ENCODE data around the gene UGGT1. TPM values are rescaled to one million over a fixed set of nuclear protein-coding genes. Genes with fewer than 3 reads are reported as not detected.

UGGT1 gene
- total and polyA plus RNA-seq, 10 donors, result 4.0 to 64.6 (median 48.1) TPM

DNA sequence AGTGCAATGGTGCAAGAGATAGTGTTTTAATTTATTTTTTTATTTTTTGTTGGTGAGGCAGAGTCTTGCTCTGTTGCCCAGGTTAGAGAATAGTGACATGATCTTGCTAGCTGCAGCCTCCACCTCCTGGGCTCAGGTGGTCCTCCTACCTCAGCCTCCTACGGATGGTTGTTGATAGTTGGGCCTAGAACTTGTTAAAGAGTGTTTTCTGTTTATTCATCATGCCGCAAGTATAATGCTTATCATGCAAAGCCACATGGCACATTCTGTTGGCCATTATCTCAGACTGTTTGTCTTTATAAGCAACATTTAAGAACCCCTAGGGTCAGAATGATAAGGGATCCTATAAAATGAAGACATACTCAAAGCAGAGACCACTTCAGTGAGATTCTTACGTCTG is 1.7 kb downstream of the UGGT1 start:
- Histone ChIP-seq H3K4me3 (no peak overlapping the region), H3K27me3 (replicated peaks in 1 of 7) (no peaks in the 10 kb centered on the region), H3K4me1 (peaks cover 15 to 60% (median 50%) of the 10 kb centered on the region in 6 donors), H3K9me3 (no peaks in the 10 kb centered on the region), H3K27ac (no peak overlapping the region), H3K36me3 (peaks cover 0 to 27% (median 8%) of the 10 kb centered on the region in 6 donors)
- intact Hi-C loops (cut with DNase I; ENCODE audit: low total_unique reads), result loop anchor here (5.0 kb wide), 1 partner anchor 65 kb away; the partner anchor contains the start of gene SAP130
- DNase-seq, result no peak
- TF ChIP-seq, protein P1, sequence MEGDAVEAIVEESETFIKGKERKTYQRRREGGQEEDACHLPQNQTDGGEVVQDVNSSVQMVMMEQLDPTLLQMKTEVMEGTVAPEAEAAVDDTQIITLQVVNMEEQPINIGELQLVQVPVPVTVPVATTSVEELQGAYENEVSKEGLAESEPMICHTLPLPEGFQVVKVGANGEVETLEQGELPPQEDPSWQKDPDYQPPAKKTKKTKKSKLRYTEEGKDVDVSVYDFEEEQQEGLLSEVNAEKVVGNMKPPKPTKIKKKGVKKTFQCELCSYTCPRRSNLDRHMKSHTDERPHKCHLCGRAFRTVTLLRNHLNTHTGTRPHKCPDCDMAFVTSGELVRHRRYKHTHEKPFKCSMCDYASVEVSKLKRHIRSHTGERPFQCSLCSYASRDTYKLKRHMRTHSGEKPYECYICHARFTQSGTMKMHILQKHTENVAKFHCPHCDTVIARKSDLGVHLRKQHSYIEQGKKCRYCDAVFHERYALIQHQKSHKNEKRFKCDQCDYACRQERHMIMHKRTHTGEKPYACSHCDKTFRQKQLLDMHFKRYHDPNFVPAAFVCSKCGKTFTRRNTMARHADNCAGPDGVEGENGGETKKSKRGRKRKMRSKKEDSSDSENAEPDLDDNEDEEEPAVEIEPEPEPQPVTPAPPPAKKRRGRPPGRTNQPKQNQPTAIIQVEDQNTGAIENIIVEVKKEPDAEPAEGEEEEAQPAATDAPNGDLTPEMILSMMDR (IDR thresholded peaks at IDR 0.05 in 8 of 11, conservative IDR thresholded peaks at IDR 0.05 in 3 of 11), result no peak
- TF ChIP-seq POLR2A (IDR thresholded peaks at IDR 0.05) (no peak), POLR2AphosphoS5 (IDR thresholded peaks at IDR 0.05) (no peak)
- WGBS, 5 donors, result 58 to 89% (median 77%) methylated on average over 3 of the region's 3 CpGs

DNA sequence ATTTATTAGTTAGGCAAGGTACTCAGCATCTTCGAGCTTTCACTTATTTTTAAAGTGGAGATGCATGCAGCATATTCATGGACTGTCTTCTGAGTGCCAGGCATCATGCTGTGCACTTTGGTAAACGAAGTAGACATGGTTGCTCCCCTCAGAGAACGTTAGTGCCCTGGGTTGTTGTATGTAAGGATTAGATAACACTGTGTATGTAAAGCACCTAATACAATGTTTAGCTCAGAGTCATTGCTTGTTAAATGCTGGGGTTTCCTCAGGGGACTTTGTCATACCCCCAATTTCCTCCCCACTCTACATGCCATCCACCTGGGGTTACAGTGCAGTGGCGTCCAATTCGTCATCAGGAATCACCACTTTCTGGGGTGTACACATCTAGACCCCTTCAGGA is 2.8 kb downstream of the UGGT1 start:
- Histone ChIP-seq H3K4me1 (peaks cover 15 to 60% (median 50%) of the 10 kb centered on the region in 6 donors), H3K27me3 (replicated peaks in 1 of 7) (no peaks in the 10 kb centered on the region), H3K36me3 (peaks cover 4 to 38% (median 20%) of the 10 kb centered on the region in 6 donors), H3K9me3 (no peaks in the 10 kb centered on the region), H3K27ac (no peak overlapping the region), H3K4me3 (no peak overlapping the region)
- TF ChIP-seq, protein P1 (IDR thresholded peaks at IDR 0.05 in 8 of 11, conservative IDR thresholded peaks at IDR 0.05 in 3 of 11), result no peak
- TF ChIP-seq POLR2A (IDR thresholded peaks at IDR 0.05), result no peak
- TF ChIP-seq POLR2AphosphoS5 (IDR thresholded peaks at IDR 0.05), result no peak
- 71 to 85% (median 77%) methylated on average over 5 of the region's 5 CpGs for WGBS, 5 donors
- DNase-seq, result no peak
- intact Hi-C loops (cut with DNase I; ENCODE audit: low total_unique reads), result loop anchor here (5.0 kb wide), 1 partner anchor 66 kb away; the partner anchor contains the start of gene SAP130

DNA sequence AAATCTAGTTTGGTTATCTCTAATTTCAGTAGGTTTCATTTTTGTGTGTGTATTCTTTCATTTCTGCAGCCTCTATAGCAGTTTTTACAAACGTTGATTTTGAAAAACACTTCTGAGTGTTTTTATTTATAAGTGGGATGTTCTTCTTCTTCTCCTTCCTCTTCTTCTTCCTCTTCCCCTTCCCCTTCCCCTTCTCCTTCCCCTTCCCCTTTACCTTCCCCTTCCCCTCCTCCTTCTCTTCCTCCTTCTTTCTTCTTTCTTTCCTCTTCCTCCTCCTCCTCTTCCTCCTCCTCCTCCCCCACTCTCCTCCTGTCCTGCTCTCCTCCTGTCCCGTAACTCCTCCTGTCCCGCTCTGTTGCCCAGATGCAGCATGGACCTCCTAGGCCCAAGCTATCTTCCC is 4.2 kb downstream of the UGGT1 start:
- Histone ChIP-seq H3K9me3 (no peaks in the 10 kb centered on the region), H3K27me3 (replicated peaks in 1 of 7) (no peaks in the 10 kb centered on the region), H3K27ac (peak overlapping the region in 1 of 8 donors; percentile 38), H3K4me1 (peaks cover 15 to 56% (median 46%) of the 10 kb centered on the region in 6 donors), H3K36me3 (peaks cover 4 to 52% (median 31%) of the 10 kb centered on the region in 6 donors), H3K4me3 (no peak overlapping the region)
- intact Hi-C loops (cut with DNase I; ENCODE audit: low total_unique reads), result no loop called here
- TF ChIP-seq, protein P1 (IDR thresholded peaks at IDR 0.05 in 8 of 11, conservative IDR thresholded peaks at IDR 0.05 in 3 of 11), result no peak
- TF ChIP-seq POLR2AphosphoS5 (IDR thresholded peaks at IDR 0.05), result no peak
- no peak for TF ChIP-seq POLR2A (IDR thresholded peaks at IDR 0.05)
- 37 to 56% (median 42%) methylated on average over 3 of the region's 3 CpGs for WGBS, 5 donors
- no peak for DNase-seq

DNA sequence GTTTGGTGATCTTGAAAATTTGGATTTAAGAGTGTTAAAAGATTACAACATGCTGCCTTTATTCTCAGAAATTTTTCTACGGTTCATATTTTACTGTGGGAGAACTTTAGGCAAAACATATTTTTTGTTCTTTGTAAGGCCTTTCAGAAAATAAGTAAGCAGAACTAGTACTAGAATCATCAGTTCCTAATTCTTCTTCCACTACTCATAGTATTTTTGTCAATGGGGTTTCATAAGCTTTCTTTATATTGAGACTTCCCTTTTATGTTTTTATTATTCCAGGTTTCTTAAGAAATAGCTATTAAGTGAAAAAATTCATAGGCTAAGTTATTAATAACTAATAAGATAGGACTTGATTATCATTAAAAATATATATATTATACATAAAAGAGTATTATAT is 12.4 kb downstream of the UGGT1 start:
- 66 to 78% (median 73%) methylated on average over 1 of the region's 1 CpG for WGBS, 5 donors
- H3K36me3 ChIP-seq, result peaks cover 0 to 100% (median 43%) of the 10 kb centered on the region in 6 donors

More for the DNA sequence above, 12.4 kb downstream of the UGGT1 start:
- DNase-seq, result no peak
- TF ChIP-seq, protein P1 (IDR thresholded peaks at IDR 0.05 in 8 of 11, conservative IDR thresholded peaks at IDR 0.05 in 3 of 11), result no peak
- TF ChIP-seq POLR2AphosphoS5 (IDR thresholded peaks at IDR 0.05) (no peak), POLR2A (IDR thresholded peaks at IDR 0.05) (no peak)
- Histone ChIP-seq H3K27me3 (replicated peaks in 1 of 7) (no peaks in the 10 kb centered on the region), H3K4me3 (no peak overlapping the region), H3K9me3 (no peaks in the 10 kb centered on the region), H3K4me1 (peaks cover 0 to 24% (median 0%) of the 10 kb centered on the region in 6 donors), H3K27ac (no peak overlapping the region)
- intact Hi-C loops (cut with DNase I; ENCODE audit: low total_unique reads), result no loop called here

Data from spleen (tissue), 11 donors.